Ishikawa (cell line): ENCODE measurements around the gene NAA38.

Source experiments
- NFIC ChIP-seq: IDR thresholded peaks from 2 replicates; pipeline ENCODE4 v1.6.1; 2012
- RAD21 ChIP-seq: IDR thresholded peaks from 2 replicates; pipeline ENCODE4 v1.6.1; 2012; ENCODE audit warnings: low read depth
- ZBTB7A ChIP-seq: IDR thresholded peaks from 2 replicates; pipeline ENCODE4 v1.6.1; 2012; ENCODE audit warnings: low read depth

GRCh38 chr17:7845359-7846062 lies 11.8 kb downstream of the NAA38 start:
- TF ChIP-seq NFIC (no peak), RAD21 (no peak), ZBTB7A (no peak)
